Measurements from ENCODE around the gene CNGB1. TPM values are rescaled to one million over a fixed set of nuclear protein-coding genes. Genes with fewer than 3 reads are reported as not detected.

The CNGB1 gene
- total and polyA plus RNA-seq, 8 donors = 0.03 to 0.43 (median 0.05) TPM; not detected in 3

DNA sequence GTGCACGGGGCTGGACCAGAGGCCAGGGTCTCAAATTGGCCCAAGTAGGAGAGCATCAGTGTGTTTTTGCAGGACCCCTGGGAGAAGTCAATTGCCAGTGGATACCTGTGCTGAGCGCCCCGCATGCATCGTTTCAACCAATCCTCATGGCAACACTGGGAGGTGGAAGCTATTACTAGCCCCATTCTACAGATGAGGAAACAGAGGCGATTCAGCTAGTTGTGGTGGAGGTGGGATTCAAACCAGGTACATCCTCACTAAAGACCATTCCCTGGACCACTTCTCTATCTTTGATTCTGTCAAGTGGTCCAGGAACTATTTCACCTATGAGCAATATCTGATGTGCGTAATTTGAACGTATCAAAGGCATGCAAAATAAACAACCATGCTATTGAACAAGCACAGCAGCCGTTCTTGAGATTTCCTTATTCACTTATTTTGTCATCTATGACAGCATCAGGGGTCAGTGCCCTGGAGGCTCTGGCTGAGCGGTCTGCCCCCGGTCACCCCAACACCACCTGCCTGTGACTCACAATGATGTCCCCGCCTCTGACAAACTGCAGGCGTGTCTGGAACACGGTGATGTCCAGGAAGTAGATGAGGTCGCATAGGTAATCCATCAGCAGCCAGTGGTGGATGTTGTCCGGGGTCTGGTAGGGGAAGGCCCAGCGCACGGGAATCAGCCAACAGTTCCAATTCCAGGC lies 54.0 kb downstream of the CNGB1 start:
- no peak for DNase-seq
- intact Hi-C loops (cut with DNase I) = no loop called here
- Histone ChIP-seq H3K27me3 (no peaks in the 10 kb centered on the region), H3K4me1 (no peaks in the 10 kb centered on the region), H3K9me3 (no peaks in the 10 kb centered on the region), H3K27ac (no peak overlapping the region), H3K4me3 (no peak overlapping the region), H3K36me3 (no peaks in the 10 kb centered on the region)
- FAIRE-seq = no peak
- TF ChIP-seq, protein P1, sequence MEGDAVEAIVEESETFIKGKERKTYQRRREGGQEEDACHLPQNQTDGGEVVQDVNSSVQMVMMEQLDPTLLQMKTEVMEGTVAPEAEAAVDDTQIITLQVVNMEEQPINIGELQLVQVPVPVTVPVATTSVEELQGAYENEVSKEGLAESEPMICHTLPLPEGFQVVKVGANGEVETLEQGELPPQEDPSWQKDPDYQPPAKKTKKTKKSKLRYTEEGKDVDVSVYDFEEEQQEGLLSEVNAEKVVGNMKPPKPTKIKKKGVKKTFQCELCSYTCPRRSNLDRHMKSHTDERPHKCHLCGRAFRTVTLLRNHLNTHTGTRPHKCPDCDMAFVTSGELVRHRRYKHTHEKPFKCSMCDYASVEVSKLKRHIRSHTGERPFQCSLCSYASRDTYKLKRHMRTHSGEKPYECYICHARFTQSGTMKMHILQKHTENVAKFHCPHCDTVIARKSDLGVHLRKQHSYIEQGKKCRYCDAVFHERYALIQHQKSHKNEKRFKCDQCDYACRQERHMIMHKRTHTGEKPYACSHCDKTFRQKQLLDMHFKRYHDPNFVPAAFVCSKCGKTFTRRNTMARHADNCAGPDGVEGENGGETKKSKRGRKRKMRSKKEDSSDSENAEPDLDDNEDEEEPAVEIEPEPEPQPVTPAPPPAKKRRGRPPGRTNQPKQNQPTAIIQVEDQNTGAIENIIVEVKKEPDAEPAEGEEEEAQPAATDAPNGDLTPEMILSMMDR (IDR thresholded peaks at IDR 0.05) = no peak
- 79 to 81% methylated on average over 17 of the region's 17 CpGs for WGBS, 2 donors
- ATAC-seq = no peak

DNA sequence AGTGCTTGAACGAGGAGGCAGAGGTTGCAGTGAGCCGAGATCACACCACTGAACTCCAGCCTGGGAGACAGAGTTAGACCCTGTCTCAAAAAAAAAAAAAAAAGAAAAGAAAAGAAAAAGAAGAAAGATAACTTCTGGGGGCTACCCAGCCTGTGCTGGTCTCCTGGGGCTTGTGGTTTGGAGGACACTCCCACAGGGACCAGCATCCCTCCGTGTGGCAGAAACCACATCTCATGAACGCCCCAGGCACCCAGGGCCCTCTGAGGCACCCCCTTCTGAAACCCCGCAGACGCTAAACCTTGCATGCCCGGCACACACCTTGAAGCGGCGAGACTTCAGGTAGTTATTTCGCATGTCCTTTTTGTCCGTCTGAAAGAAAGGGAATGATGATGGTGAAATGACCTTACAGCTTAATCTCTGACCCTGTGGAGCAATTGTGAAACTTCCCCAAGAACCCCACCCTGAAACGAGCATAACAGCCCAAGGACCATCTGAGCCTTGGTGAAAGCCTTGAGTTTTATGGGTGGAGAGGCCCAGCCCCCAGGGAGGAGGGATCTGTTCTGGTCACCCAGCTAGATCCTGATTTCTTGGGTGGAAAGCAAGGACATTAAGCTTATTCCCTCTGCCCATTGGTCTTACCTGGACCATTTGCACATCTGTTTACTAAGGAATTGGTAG lies 55.0 kb downstream of the CNGB1 start:
- Histone ChIP-seq H3K36me3 (no peaks in the 10 kb centered on the region), H3K9me3 (no peaks in the 10 kb centered on the region), H3K4me3 (no peak overlapping the region), H3K27me3 (no peaks in the 10 kb centered on the region), H3K4me1 (no peaks in the 10 kb centered on the region), H3K27ac (no peak overlapping the region)
- TF ChIP-seq, protein P1 (IDR thresholded peaks at IDR 0.05) = no peak
- no peak for ATAC-seq
- 80 to 83% methylated on average over 12 of the region's 12 CpGs for WGBS, 2 donors
- DNase-seq = no peak
- FAIRE-seq = no peak
- intact Hi-C loops (cut with DNase I) = no loop called here

DNA sequence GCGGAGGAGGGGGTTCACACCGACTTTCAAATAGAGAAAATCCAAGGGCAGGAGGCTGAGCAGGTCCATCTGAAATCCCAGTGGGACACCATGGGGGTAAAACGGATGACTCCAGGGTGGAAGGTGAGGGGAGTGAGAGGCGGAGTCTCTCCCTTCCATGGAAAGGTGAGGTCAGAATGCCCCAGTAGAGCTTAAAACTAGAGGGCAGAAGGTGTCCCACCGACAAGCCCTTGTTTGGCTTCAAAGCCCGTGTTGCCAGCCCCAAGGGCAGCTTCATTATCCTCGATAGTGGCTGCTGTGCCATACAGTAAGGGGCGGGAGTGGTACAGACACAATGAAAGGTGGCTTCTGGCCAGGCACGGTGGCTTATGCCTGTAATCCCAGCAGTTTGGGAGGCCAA lies 55.7 kb downstream of the CNGB1 start:
- Histone ChIP-seq H3K9me3 (no peaks in the 10 kb centered on the region), H3K27ac (no peak overlapping the region), H3K27me3 (no peaks in the 10 kb centered on the region), H3K36me3 (no peaks in the 10 kb centered on the region), H3K4me3 (no peak overlapping the region), H3K4me1 (no peaks in the 10 kb centered on the region)
- DNase-seq = no peak
- TF ChIP-seq, protein P1 (IDR thresholded peaks at IDR 0.05) = no peak
- no peak for FAIRE-seq
- intact Hi-C loops (cut with DNase I) = no loop called here
- no peak for ATAC-seq
- 64 to 66% methylated on average over 9 of the region's 9 CpGs for WGBS, 2 donors

DNA sequence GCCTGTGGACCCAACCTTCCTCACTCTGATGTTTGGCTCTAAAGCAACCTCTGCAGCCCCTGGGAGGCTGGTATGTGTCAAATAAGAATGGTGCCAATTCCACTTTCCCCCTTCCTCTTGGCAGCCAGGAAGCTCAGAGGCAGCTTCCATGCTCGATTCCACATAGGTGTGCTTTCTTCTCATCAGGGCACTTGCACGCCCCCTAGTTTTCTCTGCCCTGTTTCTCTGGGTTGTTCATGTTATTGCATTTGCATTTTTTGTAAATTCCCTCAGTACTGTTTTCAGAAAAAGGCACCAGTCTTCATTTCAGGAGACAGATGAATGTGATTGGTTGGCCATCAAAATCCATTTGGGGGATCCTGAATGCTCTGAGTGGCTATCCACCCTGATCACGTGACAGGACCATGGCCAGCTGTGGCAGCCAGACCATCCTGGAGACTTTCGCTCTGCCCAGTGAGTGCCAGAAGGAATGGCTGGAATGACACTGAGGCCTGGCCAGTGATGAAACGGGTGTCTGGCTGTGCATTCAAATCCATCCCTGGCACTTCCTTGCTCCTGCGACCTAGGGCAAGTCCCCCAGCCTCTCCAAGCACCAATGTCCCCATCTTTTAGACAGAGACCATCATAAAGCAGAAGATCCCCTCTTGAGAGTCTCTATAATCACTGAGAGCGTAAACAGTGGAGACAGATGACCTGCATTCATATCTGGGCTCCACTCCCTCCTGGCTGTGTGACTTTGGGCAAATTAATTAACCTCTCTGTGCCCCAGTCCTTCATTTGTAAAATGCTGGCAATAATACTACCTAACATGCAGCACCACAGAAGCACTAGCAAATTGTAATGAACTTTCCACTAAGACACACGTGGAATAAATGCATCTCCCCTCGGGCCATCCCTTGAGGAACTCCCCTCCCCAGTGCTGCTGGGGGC lies 56.4 kb downstream of the CNGB1 start:
- TF ChIP-seq, protein P1 (IDR thresholded peaks at IDR 0.05) = no peak
- H3K27me3 ChIP-seq = no peaks in the 10 kb centered on the region
- H3K36me3 ChIP-seq = no peaks in the 10 kb centered on the region
- no peaks in the 10 kb centered on the region for H3K4me1 ChIP-seq
- H3K9me3 ChIP-seq = no peaks in the 10 kb centered on the region
- no peak overlapping the region for H3K4me3 ChIP-seq
- WGBS, 2 donors = 72 to 76% methylated on average over 9 of the region's 9 CpGs
- ATAC-seq = no peak
- intact Hi-C loops (cut with DNase I) = loop anchor here in 1 of 3 donors (5.0 kb wide), 1 partner anchor 38 kb away; no protein-coding TSS in a partner anchor
- no peak for FAIRE-seq
- H3K27ac ChIP-seq = no peak overlapping the region
- no peak for DNase-seq
